DMS79 treated with DMSO at 0.1 percent for 48 hours (cell line): Measurements from ENCODE around the gene KIF13A.
A peak's percentile ranks its signal among the peaks of the same experiment; 100 is the strongest.
"Not testable (repeated sequence)": the region's sequence is repeated elsewhere in the genome, so short reads cannot be mapped to it uniquely, and the experiment has no call there.

Source experiments
- DNase-seq: peaks from one replicate; lab custom pipeline; 2025; lab: John Stamatoyannopoulos, UW

KIF13A gene

DNA sequence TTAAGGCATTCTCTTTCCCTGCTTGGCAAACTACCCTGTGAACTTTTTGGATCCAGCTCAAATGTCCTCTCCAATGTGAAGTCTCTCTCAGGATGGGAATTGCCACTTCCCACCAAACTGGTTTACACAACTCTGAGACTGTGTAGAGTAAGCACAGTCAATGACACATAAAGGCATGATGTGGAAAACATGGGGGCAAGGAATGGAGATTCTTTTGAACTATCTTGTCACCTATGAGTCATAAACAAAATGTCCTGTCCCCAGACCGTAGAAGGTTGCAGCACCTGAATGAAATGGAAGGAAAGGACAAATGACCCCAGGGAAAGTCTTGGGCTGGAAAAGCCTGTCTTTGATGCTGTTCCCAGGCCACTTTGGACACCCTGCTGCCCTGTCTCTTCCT lies 11.0 kb upstream of the KIF13A start:
- no peak for DNase-seq

- no peak for DNase-seq
Measured at GRCh38 chr6:17998003-17998402, 10.6 kb upstream of the KIF13A start.

GRCh38 chr6:17995414-17995813 lies 8.0 kb upstream of the KIF13A start:
- DNase-seq = no peak

DNA sequence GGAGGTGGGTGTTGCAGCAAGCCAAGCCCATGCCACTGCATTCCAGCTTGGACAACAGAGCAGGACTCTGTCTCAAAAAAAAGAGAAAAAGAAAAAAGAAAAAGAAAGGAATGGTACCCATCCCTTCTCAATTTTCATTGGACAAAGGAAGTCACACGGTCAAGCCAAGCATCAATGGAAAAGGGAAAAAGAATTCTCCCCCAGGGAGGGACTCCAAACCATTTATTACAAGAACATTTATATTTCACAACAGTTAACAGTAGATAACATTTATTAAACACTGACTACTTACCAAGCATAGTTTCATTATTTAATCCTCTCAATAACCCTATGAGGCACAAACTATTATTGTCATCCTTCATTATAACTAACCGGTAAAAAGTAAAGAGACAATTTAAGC lies 6.6 kb upstream of the KIF13A start:
- no peak for DNase-seq

DNA sequence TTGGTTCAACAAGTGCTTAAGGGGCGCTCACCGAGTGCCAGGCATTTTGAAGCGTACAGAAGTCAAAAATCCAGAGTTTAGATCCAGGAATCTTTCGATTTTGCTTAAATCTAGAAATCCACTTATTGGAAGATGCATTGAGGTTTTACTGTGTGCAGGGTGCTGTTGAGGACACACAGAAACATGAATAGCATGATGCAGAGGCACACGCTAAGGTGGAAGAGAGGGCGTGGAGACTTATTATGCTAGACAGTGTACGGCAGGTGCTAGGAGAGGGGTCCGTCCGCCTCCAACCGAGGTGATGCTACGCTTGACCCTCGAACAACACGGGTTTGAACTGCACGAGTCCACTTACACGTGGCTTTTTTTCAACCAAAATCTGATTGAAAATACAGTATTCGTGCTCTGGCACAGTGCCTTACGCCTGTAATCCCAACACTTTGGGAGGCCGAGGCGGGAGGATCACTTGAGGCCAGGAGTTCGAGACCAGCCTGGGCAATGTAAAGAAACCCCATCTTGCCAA lies 1.0 kb upstream of the KIF13A start:
- no peak for DNase-seq

- peak; percentile 93 for DNase-seq
Measured at GRCh38 chr6:17987697-17988421, 424 bp upstream of the KIF13A start.

GRCh38 chr6:17986656-17987446 lies 584 bp downstream of the KIF13A start:
- peak; percentile 10 for DNase-seq

GRCh38 chr6:17985934-17986655 lies 1.3 kb downstream of the KIF13A start:
- no peak for DNase-seq

DNA sequence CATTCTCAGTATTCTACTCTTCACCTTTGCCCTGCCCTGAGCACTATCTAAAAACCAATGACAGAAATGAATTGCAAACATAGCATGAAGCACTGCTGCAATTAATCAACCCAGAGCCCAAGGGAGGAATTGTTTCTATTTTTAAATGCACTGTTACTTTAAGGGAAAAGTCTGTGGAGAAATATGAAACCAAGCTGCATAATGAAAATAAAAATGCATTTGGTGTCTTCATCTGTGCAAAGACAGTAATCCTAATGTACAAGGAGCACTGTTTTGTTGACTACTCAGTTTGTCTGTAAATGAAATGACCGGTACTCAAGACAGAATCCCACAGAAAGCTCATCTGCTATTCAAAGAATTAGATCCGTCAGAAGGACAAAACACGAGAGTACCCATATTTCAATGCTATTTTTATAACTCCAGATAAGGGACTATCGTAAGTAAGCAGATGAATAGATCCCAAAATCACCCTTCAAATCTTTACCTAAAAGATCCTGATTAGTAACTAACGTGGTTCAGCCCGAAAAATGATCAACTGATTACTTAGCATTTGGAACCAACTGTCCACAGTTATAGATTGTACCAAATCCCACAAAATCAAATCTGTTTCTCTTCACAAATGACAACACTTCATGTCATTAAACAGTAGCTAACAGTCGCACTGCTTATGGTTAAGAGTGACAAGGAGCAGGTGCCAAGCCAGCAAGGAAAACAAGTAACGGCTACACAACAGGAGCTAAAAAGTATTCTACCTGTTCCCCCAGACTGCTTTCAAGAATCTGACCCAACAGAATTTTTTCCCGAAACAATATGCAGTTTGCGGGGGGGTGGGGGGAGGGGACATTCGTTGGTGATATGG lies 2.4 kb downstream of the KIF13A start:
- DNase-seq = no peak

- no peak for DNase-seq
Measured at GRCh38 chr6:17984399-17984798, 3.0 kb downstream of the KIF13A start.

- DNase-seq = peak; percentile 44
Measured at GRCh38 chr6:17983730-17984129, 3.7 kb downstream of the KIF13A start.

DNA sequence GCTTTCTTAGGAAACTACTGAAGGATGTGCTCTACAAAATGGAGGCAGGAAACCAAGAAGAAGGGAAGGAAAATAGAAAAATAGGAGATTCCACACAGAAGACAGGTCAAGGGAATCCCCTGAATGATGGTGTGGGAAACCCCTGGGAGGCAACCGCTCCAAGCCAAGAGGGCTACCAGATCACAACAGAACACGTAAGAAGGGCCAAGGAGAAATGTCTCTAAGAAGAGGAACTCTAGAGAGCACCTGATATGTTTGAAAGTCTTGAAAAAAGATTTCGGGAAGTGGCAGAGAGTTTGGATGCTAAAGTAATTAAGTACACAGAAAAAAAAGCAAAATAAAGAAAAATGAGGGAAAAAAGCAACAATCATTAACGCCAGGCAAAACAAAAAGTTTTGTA lies 7.1 kb downstream of the KIF13A start:
- no peak for DNase-seq

DNA sequence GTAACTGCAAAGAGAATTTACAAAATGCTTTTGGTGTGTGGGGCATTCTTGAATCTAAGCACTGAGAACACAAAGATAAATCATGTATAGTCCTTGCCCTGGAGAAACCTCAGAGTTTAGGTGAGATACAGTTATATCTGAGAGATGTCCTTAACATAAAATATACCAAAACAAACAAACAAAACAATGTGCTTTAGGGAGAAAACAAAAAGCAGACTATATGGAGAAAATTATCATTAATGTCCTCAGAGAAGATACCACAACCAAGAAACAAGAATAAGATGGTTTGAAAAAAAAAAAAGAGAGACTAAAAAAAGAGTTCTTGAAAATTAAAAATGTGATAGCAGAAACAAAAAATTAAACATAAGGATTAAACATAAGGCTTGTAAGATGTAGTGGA lies 8.0 kb downstream of the KIF13A start:
- no peak for DNase-seq

DNA sequence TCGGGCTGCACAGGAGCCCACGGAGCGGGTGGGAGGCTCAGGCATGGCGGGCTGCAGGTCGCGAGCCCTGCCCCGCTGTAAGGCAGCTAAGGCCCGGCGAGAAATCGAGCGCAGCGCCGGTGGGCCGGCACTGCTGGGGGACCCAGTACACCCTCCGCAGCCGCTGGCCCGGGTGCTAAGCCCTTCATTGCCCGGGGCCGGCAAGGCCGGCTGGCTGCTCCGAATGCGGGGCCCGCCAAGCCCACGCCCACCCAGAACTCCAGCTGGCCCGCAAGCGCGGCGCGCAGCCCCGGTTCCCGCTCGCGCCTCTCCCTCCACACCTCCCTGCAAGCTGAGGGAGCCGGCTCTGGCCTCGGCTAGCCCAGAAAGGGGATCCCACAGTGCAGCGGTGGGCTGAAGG lies 11.2 kb downstream of the KIF13A start:
- DNase-seq = not testable (repeated sequence)

- DNase-seq = no peak
Measured at GRCh38 chr6:17974570-17975368, 12.7 kb downstream of the KIF13A start.

GRCh38 chr6:17972978-17973622 lies 14.3 kb downstream of the KIF13A start:
- DNase-seq = no peak

- no peak for DNase-seq
Measured at GRCh38 chr6:17972074-17972952, 15.1 kb downstream of the KIF13A start.

DNA sequence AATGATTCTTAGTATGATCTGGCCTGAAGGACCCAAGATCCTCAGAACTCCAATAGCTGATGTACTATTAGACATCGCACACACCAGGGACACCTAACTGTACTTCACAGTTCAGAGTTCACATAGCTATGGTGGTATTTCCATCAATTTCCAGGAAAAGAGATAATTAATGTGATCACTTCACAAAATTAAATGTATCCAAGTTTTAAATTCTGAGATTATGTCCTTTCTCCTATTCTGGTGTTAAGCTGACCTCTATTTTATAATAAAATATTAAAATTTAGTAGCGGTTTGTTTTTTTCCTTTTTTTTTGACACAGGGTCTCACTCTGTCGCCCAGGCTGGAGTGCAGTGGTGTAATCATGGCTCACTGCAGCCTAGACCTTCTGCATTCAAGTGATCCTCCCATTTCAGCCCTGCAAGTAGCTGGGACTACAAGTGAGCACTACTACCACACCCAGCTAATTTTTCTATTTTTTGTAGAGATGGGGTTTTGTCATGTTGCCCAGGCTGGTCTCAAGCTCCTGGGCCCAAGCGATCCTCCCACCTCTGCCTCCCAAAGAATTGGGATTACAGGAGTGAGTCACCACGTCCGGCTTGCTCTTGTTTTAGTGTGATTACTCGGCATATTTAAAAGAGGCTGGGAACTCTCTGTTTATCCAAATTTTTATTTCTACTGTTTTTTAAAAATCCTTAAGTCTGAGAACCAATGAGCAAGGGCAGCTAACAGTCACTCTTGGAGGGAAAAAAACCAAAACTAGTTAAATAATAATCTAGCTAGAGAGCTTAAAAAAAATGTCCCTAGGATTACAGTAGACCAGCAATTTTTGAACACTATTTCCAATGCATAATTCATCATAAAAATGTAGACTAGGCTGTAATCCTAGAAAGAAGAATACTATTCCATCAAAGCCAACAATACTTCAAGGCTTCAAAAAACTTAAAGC lies 16.0 kb downstream of the KIF13A start:
- DNase-seq = no peak
